DMS53 treated with DMSO at 0.1 percent for 48 hours (cell line): ENCODE data around the gene LRFN2.

Source experiments
- DNase-seq: peaks from one replicate; lab custom pipeline; 2025; ENCODE audit not compliant: unreplicated experiment; lab: John Stamatoyannopoulos, UW

The LRFN2 gene

GRCh38 chr6:40479706-40480105 is 107.5 kb downstream of the LRFN2 start:
- DNase-seq: no peak

DNA sequence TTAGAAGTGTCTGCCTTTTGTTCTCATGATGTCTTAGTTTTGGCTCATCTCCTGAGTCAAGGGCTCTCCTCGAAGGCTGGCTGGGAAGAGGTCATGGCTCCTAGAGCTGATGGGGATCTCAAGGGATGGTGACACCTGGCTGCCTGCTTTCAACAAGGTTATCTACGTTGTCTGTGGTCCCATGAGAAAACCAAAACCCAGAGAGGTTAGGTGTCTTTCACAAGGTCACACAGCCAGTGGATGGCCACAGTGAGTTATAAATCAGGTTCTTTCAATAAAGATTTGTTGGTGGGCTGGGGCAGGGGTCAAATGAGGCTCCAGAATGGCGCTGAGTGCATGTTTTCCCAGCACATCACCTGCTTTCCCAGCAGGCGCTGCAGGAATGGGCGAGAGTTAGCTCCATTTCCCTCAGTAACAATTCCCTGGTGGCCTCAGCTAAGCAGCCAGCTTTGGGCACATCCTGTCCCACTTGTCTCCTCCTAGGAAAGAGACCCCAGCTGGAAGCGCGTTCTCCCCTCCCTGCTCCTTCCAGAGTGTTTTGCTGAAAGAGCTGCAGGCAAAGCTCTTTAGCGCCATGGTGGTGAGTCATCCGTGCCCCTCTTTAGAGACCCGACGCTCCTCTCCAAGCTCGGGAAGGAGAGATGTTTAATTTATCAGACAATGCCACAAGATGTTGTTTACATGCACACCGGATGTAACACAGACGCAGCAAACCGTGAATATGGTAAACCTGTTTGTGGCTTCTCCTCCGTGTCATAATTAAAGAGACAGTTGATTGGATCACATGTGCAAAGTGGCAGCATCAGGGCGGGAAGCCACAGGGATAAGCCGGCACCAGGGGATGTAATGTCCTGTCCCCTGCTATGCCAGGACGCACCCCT is 109.7 kb downstream of the LRFN2 start:
- DNase-seq: no peak

GRCh38 chr6:40476673-40477072 is 110.5 kb downstream of the LRFN2 start:
- DNase-seq: no peak

DNA sequence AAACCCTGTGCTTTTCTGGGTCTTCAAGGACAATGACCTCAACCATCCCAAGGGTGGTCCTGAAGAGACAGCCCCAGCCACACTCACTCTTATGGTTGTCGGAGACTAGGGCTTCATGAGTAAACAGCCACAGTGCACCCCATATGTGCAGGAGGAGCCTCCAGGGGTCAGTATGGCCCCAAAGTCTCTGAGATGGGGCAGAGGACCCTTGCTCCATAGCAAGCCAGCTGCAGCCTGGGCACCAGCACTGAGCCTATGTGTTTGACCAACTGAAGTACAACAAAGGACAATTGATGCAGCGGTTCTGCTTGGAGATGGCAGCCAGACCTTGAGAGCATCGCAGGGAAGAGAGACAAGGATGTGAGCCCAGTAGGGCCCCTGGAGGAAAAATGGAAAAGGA is 112.2 kb downstream of the LRFN2 start:
- DNase-seq: no peak

GRCh38 chr6:40473026-40473425 is 114.1 kb downstream of the LRFN2 start:
- no peak for DNase-seq

DNA sequence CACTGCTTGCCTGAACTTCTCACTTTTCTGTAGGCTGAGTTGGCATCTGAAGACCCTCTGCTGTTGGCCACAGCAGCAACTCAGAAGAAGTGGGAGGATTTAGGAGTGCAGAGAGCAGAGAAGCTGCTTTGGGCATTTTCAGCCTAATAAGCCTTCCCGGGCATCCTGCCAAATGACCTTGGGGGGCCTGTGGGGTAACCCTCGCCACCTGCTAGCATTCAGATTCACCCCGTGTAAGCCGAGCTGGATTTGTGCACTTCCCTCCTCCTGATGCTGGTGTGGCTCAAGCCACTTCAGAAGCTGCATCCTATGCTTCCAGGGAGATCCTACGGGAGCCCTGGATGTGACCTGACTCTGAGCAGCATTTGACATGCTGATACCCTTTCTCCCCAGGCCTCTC is 114.8 kb downstream of the LRFN2 start:
- DNase-seq: no peak

DNA sequence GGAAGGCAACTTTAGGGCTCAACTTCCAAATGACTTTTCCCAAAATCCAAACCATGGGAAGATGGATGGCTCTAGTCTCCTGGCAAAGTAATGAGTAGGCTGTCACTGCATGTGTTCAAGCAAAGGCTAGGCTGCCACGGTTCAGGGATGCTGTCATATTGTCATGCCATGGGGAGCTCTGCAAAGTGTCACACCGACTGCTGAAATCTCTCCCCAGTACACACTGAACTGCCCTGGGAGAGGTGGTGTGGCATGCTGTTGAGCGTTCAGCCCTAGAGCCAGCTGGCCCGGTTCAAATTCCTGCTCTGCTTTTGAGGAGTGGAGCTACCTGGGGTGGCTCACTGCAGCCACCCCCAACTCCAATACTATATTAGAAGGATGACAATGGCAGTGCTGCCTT is 115.9 kb downstream of the LRFN2 start:
- DNase-seq: no peak

DNA sequence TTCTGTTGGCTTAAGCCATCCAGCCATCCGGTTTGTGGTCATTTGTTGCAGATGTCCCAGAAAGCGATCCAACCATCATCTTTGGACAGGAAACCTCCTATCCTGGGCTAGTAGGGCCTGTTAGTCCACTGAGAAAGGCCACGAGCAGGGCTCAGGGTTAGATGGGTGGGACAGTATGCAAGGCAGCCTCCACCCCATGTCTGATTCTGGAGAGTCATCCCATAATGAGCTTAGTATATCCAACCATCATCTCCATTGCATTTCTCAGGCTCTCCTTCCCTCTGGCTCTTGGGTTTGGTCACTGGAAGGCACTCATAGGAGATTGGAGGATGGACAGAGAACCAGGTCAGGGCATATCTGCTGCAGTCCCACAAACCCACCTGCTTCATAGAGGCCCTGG is 117.8 kb downstream of the LRFN2 start:
- no peak for DNase-seq

- no peak for DNase-seq
These were observed 120.1 kb downstream of the LRFN2 start for GRCh38 chr6:40466986-40467539.

GRCh38 chr6:40461643-40462042 is 125.5 kb downstream of the LRFN2 start:
- DNase-seq: no peak

GRCh38 chr6:40460380-40460779 is 126.8 kb downstream of the LRFN2 start:
- DNase-seq: no peak

- DNase-seq: no peak
These were observed 129.9 kb downstream of the LRFN2 start for GRCh38 chr6:40457261-40457660.

GRCh38 chr6:40456390-40457013 is 130.7 kb downstream of the LRFN2 start:
- no peak for DNase-seq

DNA sequence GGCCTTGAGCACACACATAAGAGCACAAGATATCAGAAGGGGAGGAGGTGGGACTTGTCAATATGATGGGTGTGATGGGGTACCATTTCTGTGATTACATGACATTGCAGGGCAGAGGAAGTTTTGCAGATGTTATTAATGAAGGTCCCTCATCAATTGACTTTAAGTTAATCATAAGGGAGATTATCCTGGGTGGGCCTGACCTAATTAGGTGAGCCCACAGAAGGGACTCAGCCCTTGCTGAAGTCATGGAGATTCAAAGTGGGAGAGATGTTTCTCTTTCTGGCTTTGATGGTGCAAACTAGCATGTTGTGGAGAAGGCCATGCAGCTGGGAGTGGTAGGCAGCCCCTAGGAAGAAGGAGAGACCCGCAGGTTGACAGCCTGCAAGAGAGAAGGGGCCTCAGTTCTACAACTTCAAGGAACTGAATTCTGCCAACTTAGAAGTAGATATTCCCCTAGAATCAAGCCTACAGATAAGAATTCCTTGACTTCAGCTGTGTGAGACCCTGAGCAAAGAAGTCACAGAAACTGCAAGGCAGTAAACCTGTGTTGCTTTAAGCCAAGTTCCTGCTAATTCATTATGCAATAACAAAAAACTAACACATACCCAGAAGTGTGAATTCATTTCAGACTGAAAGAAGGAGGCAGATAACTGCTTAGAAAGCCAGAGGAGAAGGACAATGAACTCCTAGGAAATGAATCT is 131.3 kb downstream of the LRFN2 start:
- no peak for DNase-seq

- DNase-seq: no peak
These were observed 136.7 kb downstream of the LRFN2 start for GRCh38 chr6:40450483-40450882.

- DNase-seq: peak; percentile 10
These were observed 142.4 kb downstream of the LRFN2 start for GRCh38 chr6:40444811-40445210.

DNA sequence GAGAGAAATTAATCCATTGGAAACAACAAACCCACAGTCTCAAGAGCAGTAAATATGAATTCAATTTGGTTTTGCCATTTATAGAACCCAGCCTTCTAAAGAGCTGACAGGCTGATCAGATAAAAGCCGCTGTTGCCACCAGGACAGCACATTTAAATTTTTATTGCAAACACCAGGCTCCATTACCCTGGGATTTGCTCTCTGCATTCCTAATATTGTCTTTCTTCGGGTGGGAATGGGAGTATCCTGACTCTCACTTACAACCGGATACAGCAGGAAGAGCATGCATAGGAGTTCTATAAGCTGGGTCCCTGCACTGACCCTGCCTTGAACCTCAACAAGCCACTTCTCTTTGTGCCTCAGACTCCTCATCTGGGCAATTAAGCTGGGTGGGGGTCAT is 142.9 kb downstream of the LRFN2 start:
- DNase-seq: no peak

- no peak for DNase-seq
These were observed 143.3 kb downstream of the LRFN2 start for GRCh38 chr6:40443842-40444241.

GRCh38 chr6:40442591-40442990 is 144.6 kb downstream of the LRFN2 start:
- DNase-seq: no peak

DNA sequence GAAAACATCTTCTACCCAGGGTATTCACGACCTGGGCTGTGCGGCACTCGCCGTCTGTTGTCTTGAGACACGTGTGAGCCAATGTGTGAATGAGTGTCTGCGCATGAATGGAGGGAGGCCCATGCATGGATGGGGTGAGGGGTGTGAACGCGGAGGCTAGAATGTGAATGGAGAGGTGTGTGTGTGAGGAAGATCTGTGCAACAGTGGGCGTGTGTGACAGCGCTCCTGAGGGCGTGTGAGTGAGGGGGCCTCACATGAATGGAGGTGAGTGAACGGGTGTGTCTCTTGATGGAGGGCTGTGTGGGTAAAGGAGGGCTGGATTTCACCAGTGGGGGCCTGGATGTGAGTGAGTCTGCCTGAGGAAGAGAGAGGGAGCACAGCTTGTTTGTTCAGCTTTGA is 146.0 kb downstream of the LRFN2 start:
- no peak for DNase-seq

DNA sequence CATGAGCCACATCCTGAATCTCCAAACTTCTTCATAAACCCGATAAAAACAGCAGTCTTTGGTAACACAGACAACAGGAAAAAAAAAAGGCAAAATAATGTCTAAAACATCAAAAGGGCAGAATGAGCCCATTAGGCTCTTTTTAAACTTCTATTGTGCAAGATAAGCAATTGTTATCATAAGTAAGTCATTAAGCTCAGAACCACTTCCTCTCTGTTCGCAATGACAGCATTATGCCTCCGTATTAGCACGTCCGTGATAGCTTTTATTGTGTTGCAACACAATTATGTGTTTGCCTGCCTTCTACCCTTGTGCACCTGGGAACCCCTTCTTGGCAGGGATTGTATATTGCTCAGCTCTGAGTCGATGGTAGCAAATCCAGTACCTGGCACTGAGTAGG is 147.1 kb downstream of the LRFN2 start:
- no peak for DNase-seq
